ACC112 (cell line): ENCODE measurements around the gene CDYL.

Experiments
- H2AFZ ChIP-seq: fragments of 200-600 bp; sonication (generic); one replicate; pipeline ENCODE4 v1.6.0; 2017; ENCODE audit warnings: antibody characterized with exemption, low read length; ENCODE audit not compliant: unreplicated experiment
- H3K27ac ChIP-seq: fragments of 200-600 bp; sonication (generic); 2 replicates; pipeline ENCODE4 v1.5.1; 2014; ENCODE audit warnings: low read depth, mild to moderate bottlenecking, antibody characterized with exemption, low read length, moderate library complexity
- H3K27me3 ChIP-seq: fragments of 200-600 bp; sonication (generic); 2 replicates; pipeline ENCODE4 v1.6.1; 2014; ENCODE audit warnings: mild to moderate bottlenecking, antibody characterized with exemption, low read length, moderate library complexity, mixed read lengths; ENCODE audit not compliant: insufficient read depth
- H3K36me3 ChIP-seq: fragments of 200-600 bp; sonication (generic); 2 replicates; pipeline ENCODE4 v1.6.1; 2016; ENCODE audit warnings: mild to moderate bottlenecking, antibody characterized with exemption, low read length, moderate library complexity, mixed read lengths; ENCODE audit not compliant: insufficient read depth
- H3K4me1 ChIP-seq: fragments of 200-600 bp; sonication (generic); one replicate; pipeline ENCODE4 v1.6.1; 2016; ENCODE audit warnings: low read length, mixed read lengths; ENCODE audit not compliant: insufficient read depth, unreplicated experiment, control insufficient read depth
- H3K4me3 ChIP-seq: fragments of 200-600 bp; sonication (generic); 2 replicates; pipeline ENCODE4 v1.5.1; 2014; ENCODE audit warnings: mild to moderate bottlenecking, low read depth, low read length
- H3K79me2 ChIP-seq: fragments of 200-600 bp; sonication (generic); one replicate; pipeline ENCODE4 v1.6.0; 2016; ENCODE audit warnings: low read length; ENCODE audit not compliant: control insufficient read depth, unreplicated experiment, insufficient read depth

CDYL gene

GRCh38 chr6:4905826-4906225 is 129.6 kb downstream of the CDYL start:
- Histone ChIP-seq H3K4me3 (no peak overlapping the region), H3K36me3 (no peaks in the 10 kb centered on the region), H2AFZ (no peak overlapping the region), H3K79me2 (peaks cover 2% of the 10 kb centered on the region), H3K27ac (no peak overlapping the region), H3K27me3 (no peaks in the 10 kb centered on the region), H3K4me1 (peaks cover 9% of the 10 kb centered on the region)

- no peak overlapping the region for H3K27ac ChIP-seq
- no peaks in the 10 kb centered on the region for H3K36me3 ChIP-seq
- no peaks in the 10 kb centered on the region for H3K79me2 ChIP-seq
- H3K27me3 ChIP-seq: no peaks in the 10 kb centered on the region
- no peak overlapping the region for H3K4me3 ChIP-seq
- H3K4me1 ChIP-seq: peaks cover 9% of the 10 kb centered on the region
- H2AFZ ChIP-seq: no peak overlapping the region
Observed at GRCh38 chr6:4906293-4907276, 130.4 kb downstream of the CDYL start.

GRCh38 chr6:4907602-4908001 is 131.4 kb downstream of the CDYL start:
- peaks cover 9% of the 10 kb centered on the region for H3K4me1 ChIP-seq
- no peaks in the 10 kb centered on the region for H3K27me3 ChIP-seq
- H3K79me2 ChIP-seq: no peaks in the 10 kb centered on the region
- H3K27ac ChIP-seq: no peak overlapping the region
- H3K36me3 ChIP-seq: no peaks in the 10 kb centered on the region
- H2AFZ ChIP-seq: no peak overlapping the region
- no peak overlapping the region for H3K4me3 ChIP-seq

GRCh38 chr6:4908062-4908461 is 131.9 kb downstream of the CDYL start:
- H3K27me3 ChIP-seq: no peaks in the 10 kb centered on the region
- peaks cover 9% of the 10 kb centered on the region for H3K4me1 ChIP-seq
- H3K4me3 ChIP-seq: no peak overlapping the region
- no peaks in the 10 kb centered on the region for H3K36me3 ChIP-seq
- no peaks in the 10 kb centered on the region for H3K79me2 ChIP-seq
- H3K27ac ChIP-seq: no peak overlapping the region
- H2AFZ ChIP-seq: no peak overlapping the region

GRCh38 chr6:4909063-4909706 is 133.0 kb downstream of the CDYL start:
- Histone ChIP-seq H3K36me3 (no peaks in the 10 kb centered on the region), H3K4me1 (peaks cover 10% of the 10 kb centered on the region), H3K4me3 (no peak overlapping the region), H3K27ac (no peak overlapping the region), H3K79me2 (no peaks in the 10 kb centered on the region), H3K27me3 (no peaks in the 10 kb centered on the region), H2AFZ (no peak overlapping the region)

- Histone ChIP-seq H3K36me3 (no peaks in the 10 kb centered on the region), H3K27me3 (no peaks in the 10 kb centered on the region), H3K4me1 (peaks cover 21% of the 10 kb centered on the region), H3K27ac (no peak overlapping the region), H3K79me2 (no peaks in the 10 kb centered on the region), H2AFZ (no peak overlapping the region), H3K4me3 (no peak overlapping the region)
Observed at GRCh38 chr6:4910037-4910760, 134.0 kb downstream of the CDYL start.

GRCh38 chr6:4912559-4912958 is 136.4 kb downstream of the CDYL start:
- H3K27ac ChIP-seq: no peak overlapping the region
- no peaks in the 10 kb centered on the region for H3K36me3 ChIP-seq
- no peaks in the 10 kb centered on the region for H3K27me3 ChIP-seq
- no peak overlapping the region for H3K4me3 ChIP-seq
- peaks cover 9% of the 10 kb centered on the region for H3K79me2 ChIP-seq
- peaks cover 19% of the 10 kb centered on the region for H3K4me1 ChIP-seq
- no peak overlapping the region for H2AFZ ChIP-seq

GRCh38 chr6:4913705-4914419 is 137.7 kb downstream of the CDYL start:
- Histone ChIP-seq H3K36me3 (no peaks in the 10 kb centered on the region), H3K27ac (no peak overlapping the region), H2AFZ (no peak overlapping the region), H3K27me3 (no peaks in the 10 kb centered on the region), H3K4me1 (peaks cover 13% of the 10 kb centered on the region), H3K4me3 (no peak overlapping the region), H3K79me2 (peaks cover 12% of the 10 kb centered on the region)

- Histone ChIP-seq H3K79me2 (peaks cover 12% of the 10 kb centered on the region), H3K4me1 (peaks cover 13% of the 10 kb centered on the region), H3K36me3 (no peaks in the 10 kb centered on the region), H3K4me3 (no peak overlapping the region), H3K27ac (no peak overlapping the region), H3K27me3 (no peaks in the 10 kb centered on the region), H2AFZ (no peak overlapping the region)
Observed at GRCh38 chr6:4914420-4915159, 138.4 kb downstream of the CDYL start.
